HCT116 (cell line): ENCODE results near the gene LAMC3.

Experiments
- EGR1 ChIP-seq: IDR thresholded peaks from 2 replicates; pipeline ENCODE4 v1.6.1; 2012; ENCODE audit warnings: low read depth
- ELF1 ChIP-seq: IDR thresholded peaks from 2 replicates; pipeline ENCODE4 v1.6.1; 2012; ENCODE audit warnings: low read depth, borderline replicate concordance
- EZH2 ChIP-seq: fragments of 200-600 bp; sonication (generic); IDR thresholded peaks from 2 replicates; pipeline ENCODE4 v1.6.1; 2017; ENCODE audit warnings: antibody characterized with exemption, mixed run types
- EZH2phosphoT487 ChIP-seq: fragments of 200-600 bp; IDR thresholded peaks from 2 replicates; pipeline ENCODE4 v1.6.1; 2018; ENCODE audit warnings: antibody characterized with exemption, borderline replicate concordance
- POLR2A ChIP-seq: IDR thresholded peaks from 2 replicates; pipeline ENCODE4 v1.7.0; 2011; ENCODE audit warnings: borderline replicate concordance; ENCODE audit not compliant: insufficient read depth, insufficient read length; ENCODE audit errors: extremely low read depth
- POLR2AphosphoS5 ChIP-seq: IDR thresholded peaks from 2 replicates; pipeline ENCODE4 v1.6.1; 2011; ENCODE audit warnings: mild to moderate bottlenecking, low read depth, low read length, moderate library complexity
- TF ChIP-seq, protein P1 (sequence below), 3 experiments: fragments of 200-600 bp in 1 of 3; sonication (generic) in 1 of 3; IDR thresholded peaks in 2 of 3; conservative IDR thresholded peaks in 1 of 3; 2 replicates each; pipeline ENCODE4 v1.5.1; 2012 to 2017; ENCODE audit warnings: low read depth in 2 of 3, low read length in 2 of 3, antibody characterized with exemption in 1 of 3, borderline replicate concordance in 1 of 3, control low read depth in 1 of 3, mild to moderate bottlenecking in 1 of 3, mixed read lengths in 1 of 3, mixed run types in 1 of 3, moderate library complexity in 1 of 3; ENCODE audit not compliant: insufficient read depth in 1 of 3
- TF ChIP-seq, protein P2 (sequence below): IDR thresholded peaks from 2 replicates; pipeline ENCODE4 v1.6.1; 2011; ENCODE audit warnings: mild to moderate bottlenecking, low read length, moderate library complexity; ENCODE audit not compliant: insufficient replicate concordance; ENCODE audit errors: extremely low read depth
- TF ChIP-seq, protein P3 (sequence below): IDR thresholded peaks from 2 replicates; pipeline ENCODE4 v1.6.1; 2012

DNA sequence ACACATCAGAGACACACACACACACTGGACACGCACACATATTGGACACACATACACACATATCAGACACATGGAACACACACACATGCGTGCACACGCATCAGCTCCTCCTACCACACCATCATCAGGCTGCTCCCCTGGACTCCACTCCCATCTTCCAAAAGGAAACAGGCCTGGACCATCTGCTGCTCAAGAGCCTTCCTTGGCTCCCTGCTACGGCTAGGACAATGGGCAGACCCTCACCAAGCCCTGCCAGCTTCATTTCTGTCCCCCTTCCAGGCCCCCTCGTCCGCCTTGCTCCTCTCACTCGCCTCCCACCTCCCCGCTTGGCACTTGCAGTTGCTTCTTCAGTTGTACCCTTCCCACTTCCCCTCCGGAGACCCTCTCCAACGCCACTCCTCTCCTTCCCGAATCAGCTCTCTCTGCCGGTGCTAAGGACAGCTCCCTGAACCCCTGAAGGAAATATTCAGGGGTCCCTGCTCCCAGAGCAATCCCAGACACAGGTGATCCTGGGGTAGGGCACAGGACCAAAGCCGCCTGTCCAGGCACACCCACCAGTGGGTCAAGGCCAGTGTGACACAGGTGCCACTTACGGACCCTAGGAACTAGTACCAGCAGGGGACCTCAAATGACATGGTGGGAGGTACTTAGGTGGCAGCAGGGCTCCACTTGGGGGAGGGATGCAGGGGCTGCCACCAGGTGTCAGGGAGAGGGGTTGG lies 12.1 kb upstream of the LAMC3 start:
- TF ChIP-seq, protein P1, sequence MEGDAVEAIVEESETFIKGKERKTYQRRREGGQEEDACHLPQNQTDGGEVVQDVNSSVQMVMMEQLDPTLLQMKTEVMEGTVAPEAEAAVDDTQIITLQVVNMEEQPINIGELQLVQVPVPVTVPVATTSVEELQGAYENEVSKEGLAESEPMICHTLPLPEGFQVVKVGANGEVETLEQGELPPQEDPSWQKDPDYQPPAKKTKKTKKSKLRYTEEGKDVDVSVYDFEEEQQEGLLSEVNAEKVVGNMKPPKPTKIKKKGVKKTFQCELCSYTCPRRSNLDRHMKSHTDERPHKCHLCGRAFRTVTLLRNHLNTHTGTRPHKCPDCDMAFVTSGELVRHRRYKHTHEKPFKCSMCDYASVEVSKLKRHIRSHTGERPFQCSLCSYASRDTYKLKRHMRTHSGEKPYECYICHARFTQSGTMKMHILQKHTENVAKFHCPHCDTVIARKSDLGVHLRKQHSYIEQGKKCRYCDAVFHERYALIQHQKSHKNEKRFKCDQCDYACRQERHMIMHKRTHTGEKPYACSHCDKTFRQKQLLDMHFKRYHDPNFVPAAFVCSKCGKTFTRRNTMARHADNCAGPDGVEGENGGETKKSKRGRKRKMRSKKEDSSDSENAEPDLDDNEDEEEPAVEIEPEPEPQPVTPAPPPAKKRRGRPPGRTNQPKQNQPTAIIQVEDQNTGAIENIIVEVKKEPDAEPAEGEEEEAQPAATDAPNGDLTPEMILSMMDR (IDR thresholded peaks at IDR 0.05 in 2 of 3, conservative IDR thresholded peaks at IDR 0.05 in 1 of 3; ENCODE audit: borderline replicate concordance in 1 of 3, insufficient read depth in 1 of 3, low read depth in 2 of 3, low read length in 2 of 3), result no peak
- TF ChIP-seq POLR2AphosphoS5 (no peak), EZH2 (no peak), POLR2A (no peak), ELF1 (no peak), EZH2phosphoT487 (no peak), EGR1 (no peak)
- TF ChIP-seq, protein P2, sequence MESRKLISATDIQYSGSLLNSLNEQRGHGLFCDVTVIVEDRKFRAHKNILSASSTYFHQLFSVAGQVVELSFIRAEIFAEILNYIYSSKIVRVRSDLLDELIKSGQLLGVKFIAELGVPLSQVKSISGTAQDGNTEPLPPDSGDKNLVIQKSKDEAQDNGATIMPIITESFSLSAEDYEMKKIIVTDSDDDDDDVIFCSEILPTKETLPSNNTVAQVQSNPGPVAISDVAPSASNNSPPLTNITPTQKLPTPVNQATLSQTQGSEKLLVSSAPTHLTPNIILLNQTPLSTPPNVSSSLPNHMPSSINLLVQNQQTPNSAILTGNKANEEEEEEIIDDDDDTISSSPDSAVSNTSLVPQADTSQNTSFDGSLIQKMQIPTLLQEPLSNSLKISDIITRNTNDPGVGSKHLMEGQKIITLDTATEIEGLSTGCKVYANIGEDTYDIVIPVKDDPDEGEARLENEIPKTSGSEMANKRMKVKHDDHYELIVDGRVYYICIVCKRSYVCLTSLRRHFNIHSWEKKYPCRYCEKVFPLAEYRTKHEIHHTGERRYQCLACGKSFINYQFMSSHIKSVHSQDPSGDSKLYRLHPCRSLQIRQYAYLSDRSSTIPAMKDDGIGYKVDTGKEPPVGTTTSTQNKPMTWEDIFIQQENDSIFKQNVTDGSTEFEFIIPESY, result no peak
- TF ChIP-seq, protein P3, sequence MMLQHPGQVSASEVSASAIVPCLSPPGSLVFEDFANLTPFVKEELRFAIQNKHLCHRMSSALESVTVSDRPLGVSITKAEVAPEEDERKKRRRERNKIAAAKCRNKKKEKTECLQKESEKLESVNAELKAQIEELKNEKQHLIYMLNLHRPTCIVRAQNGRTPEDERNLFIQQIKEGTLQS, result no peak
